Neural progenitor cell (in vitro differentiated cells): Measurements from ENCODE around the gene ANO4. TPM values are rescaled to one million over a fixed set of nuclear protein-coding genes. Genes with fewer than 3 reads are reported as not detected.

Source experiments
- DNase-seq: peaks from one replicate; pipeline ENCODE4 v3.0.0-alpha.2; 2016; ENCODE audit warnings: low spot score
- H2AFZ ChIP-seq: fragments of 200-600 bp; sonication (generic); replicated peaks from 2 replicates; pipeline ENCODE4 v1.6.1; 2016; ENCODE audit warnings: antibody characterized with exemption
- H3F3A ChIP-seq: fragments of 200-600 bp; sonication (generic); 2 replicates; pipeline ENCODE4 v1.6.1; 2016; ENCODE audit warnings: antibody characterized with exemption, low read depth
- H3K27ac ChIP-seq: fragments of 200-600 bp; sonication (generic); 2 replicates; pipeline ENCODE4 v1.5.1; 2016; ENCODE audit warnings: mild to moderate bottlenecking
- H3K27me3 ChIP-seq: fragments of 200-600 bp; sonication (generic); 2 replicates; pipeline ENCODE4 v1.6.1; 2016; ENCODE audit warnings: mild to moderate bottlenecking, moderate library complexity
- H3K36me3 ChIP-seq: fragments of 200-600 bp; sonication (generic); 2 replicates; pipeline ENCODE4 v1.5.1; 2016
- H3K4me1 ChIP-seq: fragments of 200-600 bp; sonication (generic); 2 replicates; pipeline ENCODE4 v1.6.1; 2016; ENCODE audit warnings: mixed run types
- H3K4me2 ChIP-seq: fragments of 200-600 bp; sonication (generic); 2 replicates; pipeline ENCODE4 v1.6.1; 2016
- H3K4me3 ChIP-seq: fragments of 200-600 bp; sonication (generic); 2 replicates; pipeline ENCODE4 v1.5.1; 2016
- H3K79me2 ChIP-seq: fragments of 200-600 bp; sonication (generic); 2 replicates; pipeline ENCODE4 v1.6.1; 2016; ENCODE audit warnings: low read depth
- H3K9ac ChIP-seq: fragments of 200-600 bp; sonication (generic); 2 replicates; pipeline ENCODE4 v1.6.1; 2016
- H3K9me3 ChIP-seq: fragments of 200-600 bp; sonication (generic); 2 replicates; pipeline ENCODE4 v1.5.1; 2016; ENCODE audit warnings: low read depth
- H4K20me1 ChIP-seq: fragments of 200-600 bp; sonication (generic); 2 replicates; pipeline ENCODE4 v1.6.1; 2016; ENCODE audit warnings: low read depth
- H3K27ac Mint-ChIP-seq: 3 replicates; pipeline ENCODE4 v1.8.0; 2021; ENCODE audit warnings: mixed read lengths
- H3K27me3 Mint-ChIP-seq: 2 replicates; pipeline ENCODE4 v1.8.0; 2022; ENCODE audit warnings: low read depth, mild to moderate bottlenecking, inconsistent platforms, moderate library complexity, mixed read lengths; ENCODE audit not compliant: insufficient read depth
- H3K36me3 Mint-ChIP-seq: 3 replicates; pipeline ENCODE4 v1.8.0; 2021; ENCODE audit warnings: mixed read lengths
- H3K4me1 Mint-ChIP-seq: 3 replicates; pipeline ENCODE4 v1.8.0; 2021; ENCODE audit warnings: mixed read lengths
- H3K4me3 Mint-ChIP-seq: 3 replicates; pipeline ENCODE4 v1.8.0; 2021; ENCODE audit warnings: mild to moderate bottlenecking, moderate library complexity, mixed read lengths
- H3K9me3 Mint-ChIP-seq: 3 replicates; pipeline ENCODE4 v1.8.0; 2020; ENCODE audit warnings: mixed read lengths
- CTCF ChIP-seq: fragments of 200-600 bp; sonication (generic); IDR thresholded peaks from 2 replicates; pipeline ENCODE4 v1.5.1; 2017; ENCODE audit warnings: antibody characterized with exemption, mild to moderate bottlenecking
- EZH2 ChIP-seq: fragments of 200-600 bp; sonication (generic); IDR thresholded peaks from 2 replicates; pipeline ENCODE4 v1.6.1; 2017; ENCODE audit warnings: antibody characterized with exemption, mild to moderate bottlenecking, moderate library complexity
- EZH2phosphoT487 ChIP-seq: fragments of 200-600 bp; sonication (generic); IDR thresholded peaks from 2 replicates; pipeline ENCODE4 v1.6.1; 2017; ENCODE audit warnings: antibody characterized with exemption
- total RNA-seq: library from RNA; depleted of rRNA; stranded (reverse); fragments of >200 nt; gene quantifications from 2 replicates; pipeline ENCODE4 v1.2.3, GENCODE V29; 2015; ENCODE audit warnings: low replicate concordance

The ANO4 gene
- total RNA-seq, 1 donor from 2014 or later, result not detected

- H3K9ac ChIP-seq, result no peak overlapping the region
- no peaks in the 10 kb centered on the region for H3K27me3 Mint-ChIP-seq
- no peak for DNase-seq
- no peaks in the 10 kb centered on the region for H3K36me3 Mint-ChIP-seq
- no peak overlapping the region for H3K4me3 Mint-ChIP-seq
- H2AFZ ChIP-seq, result no peak overlapping the region
- no peaks in the 10 kb centered on the region for H4K20me1 ChIP-seq
- H3K36me3 ChIP-seq, result no peaks in the 10 kb centered on the region
- H3K4me3 ChIP-seq, result no peak overlapping the region
- H3K27ac ChIP-seq, result no peak overlapping the region
- peaks cover 25% of the 10 kb centered on the region for H3K4me1 Mint-ChIP-seq
- no peak overlapping the region for H3K4me2 ChIP-seq
- peaks cover 2% of the 10 kb centered on the region for H3K9me3 Mint-ChIP-seq
- H3K4me1 ChIP-seq, result peaks cover 9% of the 10 kb centered on the region
- TF ChIP-seq EZH2phosphoT487 (no peak), CTCF (no peak), EZH2 (no peak)
- H3K9me3 ChIP-seq, result no peaks in the 10 kb centered on the region
- H3F3A ChIP-seq, result peaks cover 3% of the 10 kb centered on the region
- no peaks in the 10 kb centered on the region for H3K79me2 ChIP-seq
- H3K27ac Mint-ChIP-seq, result no peak overlapping the region
- no peaks in the 10 kb centered on the region for H3K27me3 ChIP-seq
These were observed 4.0 kb upstream of the ANO4 start for GRCh38 chr12:100790552-100790951.

GRCh38 chr12:100793182-100793581, 1.4 kb upstream of the ANO4 start:
- Histone ChIP-seq H3K4me1 (peaks cover 17% of the 10 kb centered on the region), H4K20me1 (no peaks in the 10 kb centered on the region), H3K79me2 (no peaks in the 10 kb centered on the region), H3K9me3 (no peaks in the 10 kb centered on the region), H3F3A (peaks cover 3% of the 10 kb centered on the region), H3K27ac (no peak overlapping the region), H2AFZ (no peak overlapping the region), H3K4me3 (no peak overlapping the region), H3K4me2 (no peak overlapping the region), H3K9ac (no peak overlapping the region), H3K27me3 (no peaks in the 10 kb centered on the region), H3K36me3 (no peaks in the 10 kb centered on the region)
- TF ChIP-seq CTCF, result no peak
- TF ChIP-seq EZH2, result no peak
- TF ChIP-seq EZH2phosphoT487, result no peak
- DNase-seq, result no peak
- Mint-ChIP-seq H3K4me1 (peaks cover 50% of the 10 kb centered on the region), H3K36me3 (no peaks in the 10 kb centered on the region), H3K27ac (no peak overlapping the region), H3K9me3 (peaks cover 2% of the 10 kb centered on the region), H3K4me3 (no peak overlapping the region), H3K27me3 (no peaks in the 10 kb centered on the region)

GRCh38 chr12:100795174-100795799, 711 bp downstream of the ANO4 start:
- Mint-ChIP-seq H3K27me3 (no peaks in the 10 kb centered on the region), H3K4me1 (peaks cover 59% of the 10 kb centered on the region), H3K4me3 (peak overlapping the region; percentile 83), H3K9me3 (peaks cover 2% of the 10 kb centered on the region), H3K36me3 (no peaks in the 10 kb centered on the region), H3K27ac (peak overlapping the region; percentile 46)
- Histone ChIP-seq H4K20me1 (no peaks in the 10 kb centered on the region), H3K27ac (no peak overlapping the region), H3K4me1 (peaks cover 17% of the 10 kb centered on the region), H2AFZ (peak overlapping the region; percentile 82), H3K9ac (no peak overlapping the region), H3K4me2 (peak overlapping the region; percentile 67), H3F3A (peaks cover 3% of the 10 kb centered on the region), H3K9me3 (no peaks in the 10 kb centered on the region), H3K4me3 (peak overlapping the region; percentile 27), H3K36me3 (no peaks in the 10 kb centered on the region), H3K79me2 (no peaks in the 10 kb centered on the region), H3K27me3 (no peaks in the 10 kb centered on the region)
- no peak for DNase-seq
- no peak for TF ChIP-seq EZH2phosphoT487
- TF ChIP-seq EZH2, result no peak
- TF ChIP-seq CTCF, result no peak
